ENCODE data around the gene TOR2A. TPM values are rescaled to one million over a fixed set of nuclear protein-coding genes. Genes with fewer than 3 reads are reported as not detected.
A peak's percentile ranks its signal among the peaks of the same experiment; 100 is the strongest.

The TOR2A gene
- polyA plus RNA-seq, 3 donors: 57.4 to 63.8 (median 60.0) TPM

GRCh38 chr9:127773981-127774380 lies 38.9 kb upstream of the TOR2A start:
- Histone ChIP-seq H4K20me1 (ENCODE audit: insufficient read depth, low read length) (peaks cover 85% of the 10 kb centered on the region), H3K36me3 (replicated peaks in 1 of 2; ENCODE audit: control insufficient read depth in 1 of 2, insufficient read depth in 2 of 2, low read length in 2 of 2) (peaks cover 30 to 54% of the 10 kb centered on the region in 2 donors), H3K4me3 (replicated peaks in 1 of 3; ENCODE audit: low read depth in 2 of 3, low read length in 3 of 3) (peak overlapping the region in 1 of 3 experiments; percentile 10), H3K79me2 (ENCODE audit: insufficient read depth, low read length) (peaks cover 97% of the 10 kb centered on the region), H3K9me3 (replicated peaks in 1 of 2; ENCODE audit: control insufficient read depth in 1 of 2, insufficient read depth in 1 of 2, low read length in 2 of 2) (no peaks in the 10 kb centered on the region), H2AFZ (ENCODE audit: insufficient read depth, low read depth, low read length, poor library complexity, severe bottlenecking) (no peak overlapping the region), H3K27me3 (ENCODE audit: control insufficient read depth in 2 of 2, insufficient read depth in 2 of 2, low read length in 2 of 2) (no peaks in the 10 kb centered on the region), H3K4me1 (ENCODE audit: control insufficient read depth in 1 of 2, insufficient read depth in 2 of 2, low read length in 2 of 2) (peaks cover 69 to 85% of the 10 kb centered on the region in 2 donors), H3K9ac (ENCODE audit: insufficient read depth, low read length, poor library complexity, severe bottlenecking) (no peak overlapping the region), H3K27ac (ENCODE audit: low read depth in 1 of 2, low read length in 2 of 2) (peak overlapping the region in 1 of 2 donors; percentile 53), H3K4me2 (replicated peaks; ENCODE audit: extremely low read depth, low read length, poor library complexity, severe bottlenecking) (no peak overlapping the region)
- Mint-ChIP-seq H3K4me1 (peaks cover 72% of the 10 kb centered on the region), H3K9me3 (peaks cover 0 to 2% (median 0%) of the 10 kb centered on the region in 7 donors), H3K27ac (peak overlapping the region in 6 of 7 donors; percentile 60 to 85 (median 80)), H3K27me3 (ENCODE audit: low read depth in 3 of 3) (peaks cover 0 to 3% (median 0%) of the 10 kb centered on the region in 3 donors), H3K4me3 (no peak overlapping the region), H3K36me3 (peaks cover 30 to 53% of the 10 kb centered on the region in 2 donors)
- no peak for TF ChIP-seq CTCF (IDR thresholded peaks at IDR 0.05)
- 95% methylated on average over 8 of the region's 10 CpGs for WGBS (ENCODE audit: insufficient coverage)
- intact Hi-C loops (cut with micrococcal nuclease): loop anchor here in 1 of 2 donors (5.0 kb wide), 1 partner anchor 207 kb away; a partner anchor contains a TSS
- DNase-seq: no peak

- intact Hi-C loops (cut with micrococcal nuclease): loop anchor here in 1 of 2 donors (5.0 kb wide), 1 partner anchor 206 kb away; a partner anchor contains a TSS
- H3K27ac Mint-ChIP-seq: peak overlapping the region; percentile 60 to 85 (median 75)
- no peak for TF ChIP-seq CTCF (IDR thresholded peaks at IDR 0.05)
- H3K9me3 Mint-ChIP-seq: peaks cover 0 to 2% (median 0%) of the 10 kb centered on the region in 7 donors
- no peaks in the 10 kb centered on the region for H3K27me3 ChIP-seq (ENCODE audit: control insufficient read depth in 2 of 2, insufficient read depth in 2 of 2, low read length in 2 of 2)
- DNase-seq: peak in 1 of 3 donors; percentile 43
- WGBS (ENCODE audit: insufficient coverage): 91% methylated on average over 2 of the region's 3 CpGs
- H3K4me1 ChIP-seq (ENCODE audit: control insufficient read depth in 1 of 2, insufficient read depth in 2 of 2, low read length in 2 of 2): peaks cover 66 to 87% of the 10 kb centered on the region in 2 donors
- peaks cover 75% of the 10 kb centered on the region for H3K4me1 Mint-ChIP-seq
- H2AFZ ChIP-seq (ENCODE audit: insufficient read depth, low read depth, low read length, poor library complexity, severe bottlenecking): no peak overlapping the region
- no peak overlapping the region for H3K4me3 ChIP-seq (replicated peaks in 1 of 3; ENCODE audit: low read depth in 2 of 3, low read length in 3 of 3)
- peaks cover 0 to 3% (median 0%) of the 10 kb centered on the region in 3 donors for H3K27me3 Mint-ChIP-seq (ENCODE audit: low read depth in 3 of 3)
- peak overlapping the region in 1 of 2 donors; percentile 20 for H3K4me3 Mint-ChIP-seq
- peaks cover 35 to 61% of the 10 kb centered on the region in 2 donors for H3K36me3 ChIP-seq (replicated peaks in 1 of 2; ENCODE audit: control insufficient read depth in 1 of 2, insufficient read depth in 2 of 2, low read length in 2 of 2)
- H3K4me2 ChIP-seq (replicated peaks; ENCODE audit: extremely low read depth, low read length, poor library complexity, severe bottlenecking): no peak overlapping the region
- no peak overlapping the region for H3K9ac ChIP-seq (ENCODE audit: insufficient read depth, low read length, poor library complexity, severe bottlenecking)
- H4K20me1 ChIP-seq (ENCODE audit: insufficient read depth, low read length): peaks cover 92% of the 10 kb centered on the region
- peaks cover 98% of the 10 kb centered on the region for H3K79me2 ChIP-seq (ENCODE audit: insufficient read depth, low read length)
- peaks cover 36 to 60% of the 10 kb centered on the region in 2 donors for H3K36me3 Mint-ChIP-seq
- H3K9me3 ChIP-seq (replicated peaks in 1 of 2; ENCODE audit: control insufficient read depth in 1 of 2, insufficient read depth in 1 of 2, low read length in 2 of 2): no peaks in the 10 kb centered on the region
- H3K27ac ChIP-seq (ENCODE audit: low read depth in 1 of 2, low read length in 2 of 2): peak overlapping the region in 1 of 2 donors; percentile 39
Observed at GRCh38 chr9:127773272-127773671, 38.2 kb upstream of the TOR2A start.

Data from CD14-positive monocyte (primary cell).